HepG2 (cell line): ENCODE results near the gene UQCR11. TPM values are rescaled to one million over a fixed set of nuclear protein-coding genes. Genes with fewer than 3 reads are reported as not detected.
A peak's percentile ranks its signal among the peaks of the same experiment; 100 is the strongest.

Experiments used
- ATAC-seq: fragments of 200-7000 bp; cut with Tn5 transposase; 3 replicates; pipeline ENCODE4 v1.9.1; 2020; ENCODE audit warnings: mild to moderate bottlenecking, moderate library complexity
- BruUV-seq: library from RNA; stranded (reverse); fragments of 400-500 nt; replicated peaks from 2 replicates; lab custom pipeline; 2021; lab: Mats Ljungman, UMichigan
- CTCF ChIA-PET: fragments of 300-600 bp; formaldehyde crosslinking; extraction: SDS; loops from one replicate; lab custom pipeline; 2021; ENCODE audit warnings: low total read pairs, inconsistent platforms, low intra/inter-chr PET ratio; lab: Yijun Ruan, JAX
- POLR2A ChIA-PET: fragments of 350-600 bp; sonication (Branson Sonifier 250); formaldehyde crosslinking; loops from one replicate; lab custom pipeline; 2020; ENCODE audit warnings: antibody characterized with exemption, inconsistent platforms; lab: Yijun Ruan, JAX
- DNase-seq: peaks from one replicate; pipeline ENCODE4 v3.0.0-alpha.2; 2015; ENCODE audit warnings: low spot score
- FAIRE-seq: peaks from 3 replicates; lab custom pipeline; 2011; peaks lifted over from hg19 to GRCh38; lab: Jason Lieb, UNC
- H2AFZ ChIP-seq: one replicate; pipeline ENCODE4 v1.6.1; 2011; ENCODE audit warnings: low read length, inconsistent platforms
- H3K27ac ChIP-seq: fragments of 300-600 bp; 3 replicates; pipeline ENCODE4 v1.8.0; 2011; ENCODE audit warnings: mixed run types, mild to moderate bottlenecking, mixed read lengths, low read length, inconsistent platforms; ENCODE audit not compliant: insufficient read depth; ENCODE audit errors: extremely low read length
- H3K27me3 ChIP-seq, 2 experiments: fragments of 200-600 bp in 1 of 2; 2 replicates in 1 of 2; 3 replicates in 1 of 2; pipeline versions ENCODE4 v1.6.0 to v1.8.0; 2011; ENCODE audit warnings: low read length in 2 of 2, mild to moderate bottlenecking in 2 of 2, moderate library complexity in 2 of 2, inconsistent platforms in 1 of 2; ENCODE audit not compliant: insufficient read depth in 2 of 2, control insufficient read depth in 1 of 2
- H3K36me3 ChIP-seq, 2 experiments: fragments of 200-600 bp in 1 of 2; replicated peaks in 1 of 2; 2 replicates in 1 of 2; 3 replicates in 1 of 2; pipeline versions ENCODE4 v1.5.1 to v1.8.0; 2011; ENCODE audit warnings: low read length in 2 of 2, inconsistent platforms in 1 of 2; ENCODE audit not compliant: insufficient read depth in 2 of 2, control insufficient read depth in 1 of 2
- H3K4me1 ChIP-seq: 2 replicates; pipeline ENCODE4 v1.5.1; 2012; ENCODE audit warnings: low read length, inconsistent platforms; ENCODE audit not compliant: insufficient read depth
- H3K4me2 ChIP-seq: 2 replicates; pipeline ENCODE4 v1.6.0; 2011; ENCODE audit warnings: low read depth, low read length, inconsistent platforms
- H3K4me3 ChIP-seq, 3 experiments: fragments of 200-600 bp in 1 of 3; sonication (generic), shearing (Covaris generic) in 1 of 3; replicated peaks in 1 of 3; 2 replicates each; pipeline ENCODE4 v1.5.1; 2011 to 2016; ENCODE audit warnings: low read length in 3 of 3, inconsistent platforms in 2 of 3, low read depth in 2 of 3, mild to moderate bottlenecking in 2 of 3, control low read depth in 1 of 3, mixed read lengths in 1 of 3; ENCODE audit not compliant: insufficient read depth in 1 of 3
- H3K79me2 ChIP-seq: one replicate; pipeline ENCODE4 v1.6.1; 2011; ENCODE audit warnings: low read length, inconsistent platforms; ENCODE audit not compliant: insufficient read depth
- H3K9ac ChIP-seq: 2 replicates; pipeline ENCODE4 v1.6.0; 2011; ENCODE audit warnings: mild to moderate bottlenecking, low read depth, low read length, inconsistent platforms; ENCODE audit not compliant: insufficient read depth
- H3K9me3 ChIP-seq: 2 replicates; pipeline ENCODE4 v1.5.1; 2012; ENCODE audit warnings: mild to moderate bottlenecking, low read length
- H4K20me1 ChIP-seq: 2 replicates; pipeline ENCODE4 v1.6.0; 2011; ENCODE audit warnings: inconsistent platforms, mild to moderate bottlenecking, low read length, moderate library complexity; ENCODE audit not compliant: insufficient read depth
- ADNP ChIP-seq: sonication (generic); formaldehyde crosslinking; IDR thresholded peaks from 2 replicates; pipeline ENCODE4 v1.4.0; 2020; ENCODE audit warnings: missing genetic modification reagents
- ARID5B ChIP-seq: IDR thresholded peaks from 2 replicates; pipeline ENCODE4 v1.4.0; 2020; ENCODE audit warnings: mild to moderate bottlenecking, missing genetic modification reagents
- CENPT ChIP-seq: sonication (generic); formaldehyde crosslinking; IDR thresholded peaks from 2 replicates; pipeline ENCODE4 v1.8.0; 2022; ENCODE audit warnings: low read depth, mild to moderate bottlenecking, moderate library complexity, missing genetic modification reagents
- PATZ1 ChIP-seq: sonication (generic); formaldehyde crosslinking; IDR thresholded peaks from 2 replicates; pipeline ENCODE4 v1.4.0; 2020; ENCODE audit warnings: missing genetic modification reagents
- PRMT3 ChIP-seq: sonication (generic); formaldehyde crosslinking; IDR thresholded peaks from 2 replicates; pipeline ENCODE4 v1.8.1; 2022; ENCODE audit warnings: low read depth, mild to moderate bottlenecking, moderate library complexity, missing genetic modification reagents, borderline replicate concordance
- RORA ChIP-seq: sonication (generic); formaldehyde crosslinking; IDR thresholded peaks from 2 replicates; pipeline ENCODE4 v1.5.0; 2020; ENCODE audit warnings: mild to moderate bottlenecking, missing genetic modification reagents, moderate library complexity
- SRF ChIP-seq: IDR thresholded peaks from 2 replicates; pipeline ENCODE4 v1.6.1; 2011; ENCODE audit warnings: mild to moderate bottlenecking, low read depth, low read length, moderate library complexity
- ZMAT5 ChIP-seq: sonication (generic); formaldehyde crosslinking; IDR thresholded peaks from 2 replicates; pipeline ENCODE4 v1.5.0; 2020; ENCODE audit warnings: mild to moderate bottlenecking, low read depth, missing genetic modification reagents, borderline replicate concordance
- ZNF143 ChIP-seq: sonication (generic); formaldehyde crosslinking; IDR thresholded peaks from 2 replicates; pipeline ENCODE4 v1.4.0; 2020; ENCODE audit warnings: missing genetic modification reagents
- ZNF260 ChIP-seq: sonication (generic); formaldehyde crosslinking; IDR thresholded peaks from 2 replicates; pipeline ENCODE4 v1.4.0; 2020; ENCODE audit warnings: missing genetic modification reagents, low read depth, mild to moderate bottlenecking, borderline replicate concordance
- ZNF30 ChIP-seq: sonication (generic); formaldehyde crosslinking; IDR thresholded peaks from 2 replicates; pipeline ENCODE4 v1.5.0; 2020; ENCODE audit warnings: mild to moderate bottlenecking, missing genetic modification reagents
- ZNF33B ChIP-seq: sonication (generic); formaldehyde crosslinking; IDR thresholded peaks from 2 replicates; pipeline ENCODE4 v1.5.1; 2020; ENCODE audit warnings: mild to moderate bottlenecking, missing genetic modification reagents
- ZNF776 ChIP-seq: sonication (generic); formaldehyde crosslinking; IDR thresholded peaks from 2 replicates; pipeline ENCODE4 v1.4.0; 2020; ENCODE audit warnings: mild to moderate bottlenecking, missing genetic modification reagents
- ZNF841 ChIP-seq: sonication (generic); formaldehyde crosslinking; IDR thresholded peaks from 2 replicates; pipeline ENCODE4 v1.8.1; 2023; ENCODE audit warnings: missing genetic modification reagents, borderline replicate concordance
- ZSCAN30 ChIP-seq: sonication (generic); formaldehyde crosslinking; IDR thresholded peaks from 2 replicates; pipeline ENCODE4 v1.5.0; 2020; ENCODE audit warnings: mild to moderate bottlenecking, missing genetic modification reagents
- WGBS: methylation state at CpG from one replicate; pipeline ENCODE4 v1.1.6; 2017; ENCODE audit warnings: low lambda C conversion rate; 5-methylcytosine and 5-hydroxymethylcytosine counted together
- in situ Hi-C: cut with HindIII; loops from 2 replicates; pipeline ENCODE4 v1.10.0; 2017; ENCODE audit warnings: low pct_unique_long_range_greater_than_20kb; ENCODE audit not compliant: extremely low pct_ligation_motif_present
- intact Hi-C: fragments of 100-400 bp; cut with micrococcal nuclease; formaldehyde crosslinking; loops from one replicate; pipeline ENCODE4 v1.10.0; 2022; ENCODE audit not compliant: unreplicated experiment
- polyA plus RNA-seq, 8 experiments: library from polyadenylated mRNA; depleted of rRNA in 3 of 8; stranded (reverse) in 7 of 8; unstranded in 1 of 8; fragments of >200 nt; fragmentation: Illumina TruSeq in 4 of 8; extraction: Trizol in 4 of 8; gene quantifications; 2 replicates each; pipeline versions ENCODE4 v1.2.1 to v1.2.3, GENCODE V29; 2011 to 2016; ENCODE audit warnings: low read depth in 4 of 8, missing spikeins in 1 of 8, mixed read lengths in 1 of 8; ENCODE audit not compliant: insufficient read depth in 1 of 8
- total RNA-seq, 5 experiments: library from RNA; depleted of rRNA; stranded (reverse); fragments of >200 nt; fragmentation: Illumina TruSeq; extraction: Trizol; gene quantifications; 2 replicates each; pipeline ENCODE4 v1.2.3, GENCODE V29; 2016; ENCODE audit warnings: low read depth in 1 of 5

Gene UQCR11
- total and polyA plus RNA-seq, 2 of the 13 experiments (the other 11 are each of a cell fraction or from before 2014, with no cell fraction given) = 125 to 214 TPM

GRCh38 chr19:1592024-1592754 lies 13.1 kb downstream of the UQCR11 start (continued):
- no peak for TF ChIP-seq ZNF841 (CRISPR knock-in tag)
- no peak; the same call in 1 of the 2 replicates for TF ChIP-seq ZNF776 (CRISPR knock-in tag)
- TF ChIP-seq ZSCAN30 (CRISPR knock-in tag) = no peak
- peak; percentile 74; the same call in 1 of the 2 replicates for TF ChIP-seq ZNF143 (CRISPR knock-in tag)
- TF ChIP-seq ZMAT5 (CRISPR knock-in tag) = no peak
- TF ChIP-seq ZNF30 (CRISPR knock-in tag) = no peak
- 0 out of 2 replicates have a peak, but pooled peaks have one; percentile 55 for TF ChIP-seq ZNF33B (CRISPR knock-in tag)

- ChIA-PET CTCF (no interaction called here), POLR2A (interaction anchor here (0.6 to 2.7 kb wide), 10 partner anchors 10 to 156 kb away, joined by 3 to 24 read pairs (median 4); partner anchors contain the start of genes REEP6 and UQCR11)
- peaks cover 35% of the 10 kb centered on the region for H3K79me2 ChIP-seq
- H3K4me1 ChIP-seq = peaks cover 55% of the 10 kb centered on the region
- H3K9ac ChIP-seq = peak overlapping the region; percentile 100
- H3K36me3 ChIP-seq = peaks cover 0 to 7% of the 10 kb centered on the region in 2 experiments; a peak in 2 of 5 replicates
- H3K27ac ChIP-seq = peak overlapping the region; percentile 99
- in situ Hi-C loops (no loop called here), intact Hi-C loops (loop anchor here (10.0 kb wide), 1 partner anchor 47 kb away; no protein-coding TSS in a partner anchor)
- peak overlapping the region; percentile 95 for H3K4me2 ChIP-seq
- DNase-seq = no peak
- H3K4me3 ChIP-seq = peak overlapping the region; percentile 72 to 90 (median 83)
- TSS peak; percentile 79 for BruUV-seq
- FAIRE-seq = no peak
- H2AFZ ChIP-seq = no peak overlapping the region
- H3K27me3 ChIP-seq = no peaks in the 10 kb centered on the region; a peak in 1 of 5 replicates
- no peaks in the 10 kb centered on the region for H3K9me3 ChIP-seq
- H4K20me1 ChIP-seq = no peaks in the 10 kb centered on the region
- 2% methylated on average over 16 of the region's 31 CpGs for WGBS
- no peak for ATAC-seq
- TF ChIP-seq ARID5B (CRISPR knock-in tag) (no peak), RORA (CRISPR knock-in tag) (no peak), CENPT (CRISPR knock-in tag) (no peak), PRMT3 (no peak), PATZ1 (no peak), ADNP (no peak), ZNF260 (CRISPR knock-in tag) (no peak), SRF (no peak)
These were observed 13.7 kb downstream of the UQCR11 start for GRCh38 chr19:1591421-1592023.
